Measurements from ENCODE around the gene C11orf97. TPM values are rescaled to one million over a fixed set of nuclear protein-coding genes. Genes with fewer than 3 reads are reported as not detected.

Gene C11orf97
- total and polyA plus RNA-seq, 4 experiments from 2014 or later = not detected

GRCh38 chr11:94507485-94507884 is 4.8 kb upstream of the C11orf97 start:
- CTCF ChIA-PET (ENCODE audit: partially characterized antibody) = interaction anchor here (0.8 to 1.5 kb wide), 4 partner anchors 9 to 12 kb away, joined by 3 to 5 read pairs (median 4); no protein-coding TSS in a partner anchor
- intact Hi-C loops (cut with micrococcal nuclease) = loop anchor here (5.0 kb wide), 1 partner anchor 325 kb away; no protein-coding TSS in a partner anchor

GRCh38 chr11:94513091-94513490 is 830 bp downstream of the C11orf97 start:
- H3K4me3 Mint-ChIP-seq = peak overlapping the region in 7 of 8 donors; percentile 0 to 85 (median 69)
- ChIA-PET POLR2A (ENCODE audit: partially characterized antibody) (interaction anchor here (1.9 kb wide), 1 partner anchor 19 kb away, joined by 10 read pairs; the partner anchor contains the start of genes ANKRD49 and MRE11), CTCF (ENCODE audit: partially characterized antibody) (interaction anchor here (1.1 kb wide), 1 partner anchor 15 kb away, joined by 3 read pairs; no protein-coding TSS in a partner anchor)
- no peaks in the 10 kb centered on the region for H3K36me3 Mint-ChIP-seq
- no peaks in the 10 kb centered on the region for H3K27me3 ChIP-seq (ENCODE audit: insufficient read depth, low read length)
- no peak for DNase-seq
- peaks cover 10 to 17% (median 13%) of the 10 kb centered on the region in 4 donors for H3K4me1 Mint-ChIP-seq
- H3K9me3 ChIP-seq (ENCODE audit: control insufficient read depth in 1 of 2, low read length in 2 of 2) = no peaks in the 10 kb centered on the region
- H3K27me3 Mint-ChIP-seq = peaks cover 9 to 12% of the 10 kb centered on the region in 2 donors
- no peaks in the 10 kb centered on the region for H3K36me3 ChIP-seq (ENCODE audit: insufficient read depth, low read length)
- intact Hi-C loops (cut with micrococcal nuclease) = loop anchor here (10.0 kb wide), 2 partner anchors 642 to 1252 kb away; no protein-coding TSS in a partner anchor
- H3K4me3 ChIP-seq (ENCODE audit: low read length in 2 of 2) = no peak overlapping the region
- no peak overlapping the region for H3K27ac Mint-ChIP-seq
- no peak overlapping the region for H3K27ac ChIP-seq (ENCODE audit: low read depth, low read length)
- H3K4me1 ChIP-seq (ENCODE audit: insufficient read depth, low read length) = peaks cover 13% of the 10 kb centered on the region
- H3K9me3 Mint-ChIP-seq = no peaks in the 10 kb centered on the region

More at GRCh38 chr11:94507485-94507884, 4.8 kb upstream of the C11orf97 start:
- Histone ChIP-seq H3K27me3 (ENCODE audit: insufficient read depth, low read length) (no peaks in the 10 kb centered on the region), H3K4me1 (ENCODE audit: insufficient read depth, low read length) (peaks cover 8% of the 10 kb centered on the region), H3K36me3 (ENCODE audit: insufficient read depth, low read length) (no peaks in the 10 kb centered on the region), H3K27ac (ENCODE audit: low read depth, low read length) (no peak overlapping the region), H3K4me3 (ENCODE audit: low read length in 2 of 2) (no peak overlapping the region), H3K9me3 (ENCODE audit: control insufficient read depth in 1 of 2, low read length in 2 of 2) (no peaks in the 10 kb centered on the region)
- Mint-ChIP-seq H3K9me3 (peaks cover 0 to 3% (median 0%) of the 10 kb centered on the region in 8 donors), H3K36me3 (peaks cover 0 to 4% of the 10 kb centered on the region in 2 donors), H3K4me3 (no peak overlapping the region), H3K27me3 (peaks cover 4 to 7% of the 10 kb centered on the region in 2 donors), H3K4me1 (peaks cover 6 to 10% (median 8%) of the 10 kb centered on the region in 4 donors), H3K27ac (no peak overlapping the region)
- DNase-seq = no peak
- POLR2A ChIA-PET (ENCODE audit: partially characterized antibody) = no interaction called here

GRCh38 chr11:94515398-94515797 is 3.1 kb downstream of the C11orf97 start:
- no peak overlapping the region for H3K4me3 Mint-ChIP-seq
- Histone ChIP-seq H3K27ac (ENCODE audit: low read depth, low read length) (no peak overlapping the region), H3K27me3 (ENCODE audit: insufficient read depth, low read length) (no peaks in the 10 kb centered on the region), H3K36me3 (ENCODE audit: insufficient read depth, low read length) (no peaks in the 10 kb centered on the region), H3K9me3 (ENCODE audit: control insufficient read depth in 1 of 2, low read length in 2 of 2) (no peaks in the 10 kb centered on the region), H3K4me1 (ENCODE audit: insufficient read depth, low read length) (peaks cover 13% of the 10 kb centered on the region), H3K4me3 (ENCODE audit: low read length in 2 of 2) (no peak overlapping the region)
- H3K27me3 Mint-ChIP-seq = peaks cover 8 to 12% of the 10 kb centered on the region in 2 donors
- ChIA-PET CTCF (ENCODE audit: partially characterized antibody) (interaction anchor here (4.0 kb wide), 1 partner anchor 11 kb away, joined by 35 read pairs; no protein-coding TSS in a partner anchor), POLR2A (ENCODE audit: partially characterized antibody) (no interaction called here)
- no peak for DNase-seq
- no peaks in the 10 kb centered on the region for H3K9me3 Mint-ChIP-seq
- intact Hi-C loops (cut with micrococcal nuclease) = loop anchor here (5.0 to 10.0 kb wide), 3 partner anchors 247 to 1249 kb away; no protein-coding TSS in a partner anchor
- no peaks in the 10 kb centered on the region for H3K36me3 Mint-ChIP-seq
- peaks cover 10 to 17% (median 13%) of the 10 kb centered on the region in 4 donors for H3K4me1 Mint-ChIP-seq
- no peak overlapping the region for H3K27ac Mint-ChIP-seq

- Histone ChIP-seq H3K4me3 (ENCODE audit: low read length in 2 of 2) (no peak overlapping the region), H3K27ac (ENCODE audit: low read depth, low read length) (no peak overlapping the region), H3K27me3 (ENCODE audit: insufficient read depth, low read length) (no peaks in the 10 kb centered on the region), H3K9me3 (ENCODE audit: control insufficient read depth in 1 of 2, low read length in 2 of 2) (no peaks in the 10 kb centered on the region), H3K36me3 (ENCODE audit: insufficient read depth, low read length) (no peaks in the 10 kb centered on the region), H3K4me1 (ENCODE audit: insufficient read depth, low read length) (peaks cover 13% of the 10 kb centered on the region)
- Mint-ChIP-seq H3K9me3 (no peaks in the 10 kb centered on the region), H3K4me3 (no peak overlapping the region), H3K27me3 (peaks cover 3 to 12% of the 10 kb centered on the region in 2 donors), H3K27ac (no peak overlapping the region), H3K36me3 (no peaks in the 10 kb centered on the region), H3K4me1 (peaks cover 10 to 16% (median 11%) of the 10 kb centered on the region in 4 donors)
- ChIA-PET CTCF (ENCODE audit: partially characterized antibody) (interaction anchor here (0.9 to 4.0 kb wide), 5 partner anchors 9 to 87 kb away, joined by 3 to 35 read pairs (median 5); no protein-coding TSS in a partner anchor), POLR2A (ENCODE audit: partially characterized antibody) (no interaction called here)
- intact Hi-C loops (cut with micrococcal nuclease) = loop anchor here (5.0 to 10.0 kb wide), 3 partner anchors 246 to 1248 kb away; no protein-coding TSS in a partner anchor
- DNase-seq = no peak
These were observed 4.5 kb downstream of the C11orf97 start for GRCh38 chr11:94516725-94517124.

GRCh38 chr11:94518300-94518699 is 6.0 kb downstream of the C11orf97 start:
- intact Hi-C loops (cut with micrococcal nuclease) = loop anchor here (2.0 to 10.0 kb wide), 4 partner anchors 27 to 1247 kb away; no protein-coding TSS in a partner anchor
- Histone ChIP-seq H3K4me3 (ENCODE audit: low read length in 2 of 2) (no peak overlapping the region), H3K27ac (ENCODE audit: low read depth, low read length) (no peak overlapping the region), H3K4me1 (ENCODE audit: insufficient read depth, low read length) (no peaks in the 10 kb centered on the region), H3K9me3 (ENCODE audit: control insufficient read depth in 1 of 2, low read length in 2 of 2) (no peaks in the 10 kb centered on the region), H3K36me3 (ENCODE audit: insufficient read depth, low read length) (no peaks in the 10 kb centered on the region), H3K27me3 (ENCODE audit: insufficient read depth, low read length) (no peaks in the 10 kb centered on the region)
- H3K27me3 Mint-ChIP-seq = peaks cover 3 to 4% of the 10 kb centered on the region in 2 donors
- no peaks in the 10 kb centered on the region for H3K36me3 Mint-ChIP-seq
- H3K4me3 Mint-ChIP-seq = no peak overlapping the region
- ChIA-PET POLR2A (ENCODE audit: partially characterized antibody) (no interaction called here), CTCF (ENCODE audit: partially characterized antibody) (interaction anchor here (0.6 to 2.8 kb wide), 5 partner anchors 14 to 1603 kb away, joined by 3 to 10 read pairs (median 5); no protein-coding TSS in a partner anchor)
- H3K27ac Mint-ChIP-seq = no peak overlapping the region
- peaks cover 0 to under 1% (median under 1%) of the 10 kb centered on the region in 4 donors for H3K4me1 Mint-ChIP-seq
- H3K9me3 Mint-ChIP-seq = no peaks in the 10 kb centered on the region
- DNase-seq = no peak

- Mint-ChIP-seq H3K4me1 (no peaks in the 10 kb centered on the region), H3K27ac (no peak overlapping the region)
- intact Hi-C loops (cut with micrococcal nuclease) = loop anchor here (1.0 to 10.0 kb wide), 6 partner anchors 25 to 1907 kb away; no protein-coding TSS in a partner anchor
These were observed 7.3 kb downstream of the C11orf97 start for GRCh38 chr11:94519478-94520084.

GRCh38 chr11:94521684-94522083 is 9.4 kb downstream of the C11orf97 start:
- DNase-seq = no peak
- Histone ChIP-seq H3K4me1 (ENCODE audit: insufficient read depth, low read length) (no peaks in the 10 kb centered on the region), H3K27me3 (ENCODE audit: insufficient read depth, low read length) (no peaks in the 10 kb centered on the region), H3K9me3 (ENCODE audit: control insufficient read depth in 1 of 2, low read length in 2 of 2) (no peaks in the 10 kb centered on the region), H3K4me3 (ENCODE audit: low read length in 2 of 2) (no peak overlapping the region), H3K36me3 (ENCODE audit: insufficient read depth, low read length) (no peaks in the 10 kb centered on the region), H3K27ac (ENCODE audit: low read depth, low read length) (no peak overlapping the region)
- H3K36me3 Mint-ChIP-seq = no peaks in the 10 kb centered on the region
- H3K9me3 Mint-ChIP-seq = no peaks in the 10 kb centered on the region
- H3K4me3 Mint-ChIP-seq = no peak overlapping the region
- no peak overlapping the region for H3K27ac Mint-ChIP-seq
- H3K27me3 Mint-ChIP-seq = peaks cover 7 to 13% of the 10 kb centered on the region in 2 donors
- POLR2A ChIA-PET (ENCODE audit: partially characterized antibody) = no interaction called here
- CTCF ChIA-PET (ENCODE audit: partially characterized antibody) = interaction anchor here (0.9 to 1.7 kb wide), 5 partner anchors 10 to 81 kb away, joined by 3 to 8 read pairs (median 5); partner anchors contain the start of gene C11orf97
- no peaks in the 10 kb centered on the region for H3K4me1 Mint-ChIP-seq
- intact Hi-C loops (cut with micrococcal nuclease) = no loop called here

More at GRCh38 chr11:94519478-94520084, 7.3 kb downstream of the C11orf97 start:
- H3K36me3 Mint-ChIP-seq = no peaks in the 10 kb centered on the region
- H3K9me3 ChIP-seq (ENCODE audit: control insufficient read depth in 1 of 2, low read length in 2 of 2) = no peaks in the 10 kb centered on the region
- H3K4me1 ChIP-seq (ENCODE audit: insufficient read depth, low read length) = no peaks in the 10 kb centered on the region
- peak in 4 of 5 donors; percentile 16 to 34 (median 25) for DNase-seq
- peaks cover 8 to 9% of the 10 kb centered on the region in 2 donors for H3K27me3 Mint-ChIP-seq
- CTCF ChIA-PET (ENCODE audit: partially characterized antibody) = interaction anchor here (0.6 to 2.8 kb wide), 15 partner anchors 10 to 726 kb away, joined by 3 to 10 read pairs (median 3); no protein-coding TSS in a partner anchor
- H3K36me3 ChIP-seq (ENCODE audit: insufficient read depth, low read length) = no peaks in the 10 kb centered on the region
- POLR2A ChIA-PET (ENCODE audit: partially characterized antibody) = no interaction called here
- no peak overlapping the region for H3K27ac ChIP-seq (ENCODE audit: low read depth, low read length)
- no peaks in the 10 kb centered on the region for H3K27me3 ChIP-seq (ENCODE audit: insufficient read depth, low read length)
- no peak overlapping the region for H3K4me3 Mint-ChIP-seq
- no peak overlapping the region for H3K4me3 ChIP-seq (ENCODE audit: low read length in 2 of 2)
- H3K9me3 Mint-ChIP-seq = no peaks in the 10 kb centered on the region

Measured in CD4-positive, alpha-beta memory T cell (primary cell).